ENCODE data around the gene KCNMB2. TPM values are rescaled to one million over a fixed set of nuclear protein-coding genes. Genes with fewer than 3 reads are reported as not detected.

Gene KCNMB2
- polyA plus RNA-seq, 3 donors, result not detected

- Histone ChIP-seq H4K20me1 (ENCODE audit: insufficient read depth, low read length) (no peaks in the 10 kb centered on the region), H3K4me1 (ENCODE audit: control insufficient read depth in 1 of 2, insufficient read depth in 2 of 2, low read length in 2 of 2) (no peaks in the 10 kb centered on the region), H3K79me2 (ENCODE audit: insufficient read depth, low read length) (no peaks in the 10 kb centered on the region), H3K4me3 (replicated peaks in 1 of 3; ENCODE audit: low read depth in 2 of 3, low read length in 3 of 3) (no peak overlapping the region), H3K27me3 (ENCODE audit: control insufficient read depth in 2 of 2, insufficient read depth in 2 of 2, low read length in 2 of 2) (no peaks in the 10 kb centered on the region), H3K9ac (ENCODE audit: insufficient read depth, low read length, poor library complexity, severe bottlenecking) (no peak overlapping the region), H3K4me2 (replicated peaks; ENCODE audit: extremely low read depth, low read length, poor library complexity, severe bottlenecking) (no peak overlapping the region), H3K9me3 (replicated peaks in 1 of 2; ENCODE audit: control insufficient read depth in 1 of 2, insufficient read depth in 1 of 2, low read length in 2 of 2) (no peaks in the 10 kb centered on the region), H2AFZ (ENCODE audit: insufficient read depth, low read depth, low read length, poor library complexity, severe bottlenecking) (no peak overlapping the region), H3K36me3 (replicated peaks in 1 of 2; ENCODE audit: control insufficient read depth in 1 of 2, insufficient read depth in 2 of 2, low read length in 2 of 2) (no peaks in the 10 kb centered on the region), H3K27ac (ENCODE audit: low read depth in 1 of 2, low read length in 2 of 2) (no peak overlapping the region)
- H3K4me1 Mint-ChIP-seq, result no peaks in the 10 kb centered on the region
- no peaks in the 10 kb centered on the region for H3K36me3 Mint-ChIP-seq
- 89% methylated on average over 2 of the region's 2 CpGs for whole genome bisulfite sequencing (ENCODE audit: insufficient coverage)
- DNase-seq, result no peak
- H3K9me3 Mint-ChIP-seq, result peaks cover 0 to 6% (median 0%) of the 10 kb centered on the region in 7 donors
- TF ChIP-seq CTCF (IDR thresholded peaks at IDR 0.05), result no peak
- intact Hi-C loops (cut with micrococcal nuclease), result no loop called here
- no peak overlapping the region for H3K27ac Mint-ChIP-seq
- no peaks in the 10 kb centered on the region for H3K27me3 Mint-ChIP-seq (ENCODE audit: low read depth in 3 of 3)
- no peak overlapping the region for H3K4me3 Mint-ChIP-seq
Measured at GRCh38 chr3:178706411-178706810, 170.2 kb downstream of the KCNMB2 start.

DNA sequence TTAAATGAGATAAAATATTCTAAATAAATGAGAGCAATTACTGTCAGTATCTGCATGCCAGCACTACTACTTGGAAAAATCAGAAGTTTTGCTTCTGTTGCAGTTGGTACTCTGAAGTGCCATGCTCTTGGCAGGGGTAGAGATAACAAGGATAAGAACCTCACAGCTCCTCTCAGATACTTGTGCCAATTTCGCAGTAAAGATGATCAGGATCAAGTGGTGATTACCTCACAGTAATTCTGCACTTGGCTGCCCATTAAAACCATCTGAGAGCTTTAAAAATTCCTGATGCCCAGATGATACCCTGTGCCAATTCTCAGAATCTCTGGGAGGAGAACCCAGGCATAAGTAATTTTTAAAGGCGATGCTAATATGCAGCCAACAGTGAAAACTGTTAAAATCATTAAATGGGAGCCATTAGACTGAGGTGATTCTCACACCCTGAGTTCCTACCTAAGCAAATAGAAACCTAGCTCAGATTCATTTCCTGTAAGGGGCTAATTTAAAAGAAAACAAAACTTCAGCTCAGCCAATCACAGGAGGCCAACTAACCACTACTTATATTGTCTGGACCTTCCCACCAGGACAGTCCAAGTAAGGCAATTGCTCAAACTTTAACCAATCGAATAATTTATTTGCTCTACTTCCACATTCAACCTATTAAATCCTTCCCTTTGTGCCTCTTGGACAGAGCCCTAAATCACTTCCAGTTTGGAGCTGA is 171.2 kb downstream of the KCNMB2 start:
- H3K79me2 ChIP-seq (ENCODE audit: insufficient read depth, low read length), result no peaks in the 10 kb centered on the region
- H2AFZ ChIP-seq (ENCODE audit: insufficient read depth, low read depth, low read length, poor library complexity, severe bottlenecking), result no peak overlapping the region
- Mint-ChIP-seq H3K4me3 (no peak overlapping the region), H3K4me1 (no peaks in the 10 kb centered on the region), H3K27ac (no peak overlapping the region), H3K9me3 (peaks cover 0 to 6% (median 0%) of the 10 kb centered on the region in 7 donors), H3K27me3 (ENCODE audit: low read depth in 3 of 3) (no peaks in the 10 kb centered on the region), H3K36me3 (no peaks in the 10 kb centered on the region)
- WGBS (ENCODE audit: insufficient coverage), result 79% methylated on average over 1 of the region's 3 CpGs
- H3K36me3 ChIP-seq (replicated peaks in 1 of 2; ENCODE audit: control insufficient read depth in 1 of 2, insufficient read depth in 2 of 2, low read length in 2 of 2), result no peaks in the 10 kb centered on the region
- no peaks in the 10 kb centered on the region for H3K27me3 ChIP-seq (ENCODE audit: control insufficient read depth in 2 of 2, insufficient read depth in 2 of 2, low read length in 2 of 2)
- H3K9ac ChIP-seq (ENCODE audit: insufficient read depth, low read length, poor library complexity, severe bottlenecking), result no peak overlapping the region
- H3K27ac ChIP-seq (ENCODE audit: low read depth in 1 of 2, low read length in 2 of 2), result no peak overlapping the region
- no peaks in the 10 kb centered on the region for H3K9me3 ChIP-seq (replicated peaks in 1 of 2; ENCODE audit: control insufficient read depth in 1 of 2, insufficient read depth in 1 of 2, low read length in 2 of 2)
- no peak for DNase-seq
- no peaks in the 10 kb centered on the region for H3K4me1 ChIP-seq (ENCODE audit: control insufficient read depth in 1 of 2, insufficient read depth in 2 of 2, low read length in 2 of 2)
- intact Hi-C loops (cut with micrococcal nuclease), result no loop called here
- H3K4me2 ChIP-seq (replicated peaks; ENCODE audit: extremely low read depth, low read length, poor library complexity, severe bottlenecking), result no peak overlapping the region
- H4K20me1 ChIP-seq (ENCODE audit: insufficient read depth, low read length), result no peaks in the 10 kb centered on the region
- no peak overlapping the region for H3K4me3 ChIP-seq (replicated peaks in 1 of 3; ENCODE audit: low read depth in 2 of 3, low read length in 3 of 3)
- TF ChIP-seq CTCF (IDR thresholded peaks at IDR 0.05), result no peak
